ENCODE measurements around the gene EMILIN2.

The EMILIN2 gene

DNA sequence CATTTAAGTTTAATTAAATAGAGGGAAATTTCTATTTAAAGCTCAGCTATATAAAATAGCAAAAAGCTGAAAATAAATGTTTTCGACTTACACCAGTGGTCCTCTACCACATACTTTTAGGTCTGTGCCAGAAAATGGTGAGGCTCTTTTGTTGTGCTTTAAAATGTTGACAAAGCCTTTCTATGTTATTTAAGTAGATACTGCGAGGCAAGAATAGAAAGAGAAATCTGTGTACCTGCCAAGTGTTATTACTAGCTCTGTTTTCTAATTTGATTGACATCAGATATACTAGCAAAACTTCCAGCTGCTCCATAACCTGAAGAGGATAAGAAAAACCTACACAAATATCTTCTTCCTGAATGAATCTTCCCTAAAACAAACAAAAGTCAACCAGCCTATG is 112.5 kb downstream of the EMILIN2 start:
- DNase-seq = no peak

GRCh38 chr18:2960983-2961696 is 114.3 kb downstream of the EMILIN2 start:
- no peak for DNase-seq

DNA sequence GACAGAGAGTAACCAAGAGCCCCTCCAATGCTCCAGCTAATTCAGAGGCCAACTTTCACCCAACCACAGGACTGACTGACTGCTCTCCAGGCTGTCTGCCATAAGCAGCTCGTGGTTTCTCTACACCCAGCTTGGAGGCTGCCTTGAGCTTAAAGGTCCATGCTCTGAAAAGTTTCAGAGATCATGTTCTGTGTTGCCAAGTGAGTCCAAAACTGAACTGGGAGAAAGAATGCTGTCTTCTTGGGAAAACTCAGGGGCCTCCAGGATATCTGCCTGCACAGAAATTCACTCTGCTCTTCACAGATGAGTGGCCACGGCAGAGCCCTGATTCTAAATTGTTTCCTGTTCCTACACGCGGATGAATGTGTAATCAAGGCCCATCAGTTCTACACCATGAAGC is 115.0 kb downstream of the EMILIN2 start:
- DNase-seq = peak; percentile 60

- peak; percentile 75 for DNase-seq
Observed at GRCh38 chr18:2963048-2963447, 116.2 kb downstream of the EMILIN2 start.

DNA sequence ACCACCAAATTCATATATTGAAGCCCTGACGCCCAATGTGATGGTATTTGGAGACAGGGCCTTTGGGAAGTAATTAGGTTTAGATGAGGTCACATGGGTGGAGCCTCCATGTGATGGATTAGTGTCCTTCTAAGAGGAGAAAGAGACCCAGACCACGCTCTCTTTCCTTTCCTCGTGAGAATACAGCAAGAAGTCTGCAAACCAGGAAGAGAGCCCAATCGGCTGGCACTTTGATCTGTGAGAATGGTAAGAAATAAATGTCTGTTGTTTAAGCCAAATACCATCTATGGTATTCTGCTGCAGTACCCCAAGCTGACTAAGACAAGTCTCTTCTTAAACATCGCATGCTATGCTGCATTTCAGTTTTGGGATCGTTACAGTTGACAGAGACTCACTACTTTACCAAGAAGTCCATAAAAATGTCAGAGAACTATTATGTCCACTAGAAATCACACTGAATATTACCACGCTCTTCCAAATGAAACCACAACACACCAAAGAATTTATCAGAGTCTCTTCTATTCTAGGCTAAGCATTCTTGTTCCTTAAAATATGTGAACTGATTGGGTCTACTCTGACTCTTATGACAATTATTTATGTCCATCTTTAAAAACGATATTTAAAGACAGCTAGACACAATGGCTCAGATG is 117.7 kb downstream of the EMILIN2 start:
- peak; percentile 42 for DNase-seq

Measured in activated CD4-positive, alpha-beta T cell treated with anti-CD3 and anti-CD28 coated beads, Interleukin-10, Interleukin-2, amounts not matched to agents 100 ng/mL and 50 ng/mL, durations not matched to agents 16 hours and 8 hours (primary cell).